Endothelial cell of umbilical vein (primary cell): ENCODE results near the gene SPAG9.

Experiments used
- FOS ChIP-seq: IDR thresholded peaks from 2 replicates; pipeline ENCODE4 v1.6.1; 2011; ENCODE audit warnings: mild to moderate bottlenecking, low read length, moderate library complexity, borderline replicate concordance; ENCODE audit not compliant: insufficient read depth
- MYC ChIP-seq: IDR thresholded peaks from one replicate; pipeline ENCODE4 v1.6.1; 2011; ENCODE audit warnings: mild to moderate bottlenecking, low read depth, low read length
- POLR2AphosphoS5 ChIP-seq: IDR thresholded peaks from 2 replicates; pipeline ENCODE4 v1.6.1; 2012; ENCODE audit warnings: low read depth, mild to moderate bottlenecking, control low read depth, low read length, moderate library complexity; ENCODE audit not compliant: insufficient read depth
- TF ChIP-seq, protein P1 (sequence below), 2 donors: IDR thresholded peaks; 1 replicate in 1 of 2; 2 replicates in 1 of 2; pipeline ENCODE4 v1.5.1; 2011; ENCODE audit warnings: low read length in 2 of 2, mild to moderate bottlenecking in 2 of 2, moderate library complexity in 2 of 2, control low read depth in 1 of 2, inconsistent platforms in 1 of 2, low read depth in 1 of 2; ENCODE audit not compliant: insufficient read depth in 1 of 2; ENCODE audit errors: extremely low read depth in 1 of 2

GRCh38 chr17:51018541-51018940, 102.1 kb downstream of the SPAG9 start:
- TF ChIP-seq, protein P1, sequence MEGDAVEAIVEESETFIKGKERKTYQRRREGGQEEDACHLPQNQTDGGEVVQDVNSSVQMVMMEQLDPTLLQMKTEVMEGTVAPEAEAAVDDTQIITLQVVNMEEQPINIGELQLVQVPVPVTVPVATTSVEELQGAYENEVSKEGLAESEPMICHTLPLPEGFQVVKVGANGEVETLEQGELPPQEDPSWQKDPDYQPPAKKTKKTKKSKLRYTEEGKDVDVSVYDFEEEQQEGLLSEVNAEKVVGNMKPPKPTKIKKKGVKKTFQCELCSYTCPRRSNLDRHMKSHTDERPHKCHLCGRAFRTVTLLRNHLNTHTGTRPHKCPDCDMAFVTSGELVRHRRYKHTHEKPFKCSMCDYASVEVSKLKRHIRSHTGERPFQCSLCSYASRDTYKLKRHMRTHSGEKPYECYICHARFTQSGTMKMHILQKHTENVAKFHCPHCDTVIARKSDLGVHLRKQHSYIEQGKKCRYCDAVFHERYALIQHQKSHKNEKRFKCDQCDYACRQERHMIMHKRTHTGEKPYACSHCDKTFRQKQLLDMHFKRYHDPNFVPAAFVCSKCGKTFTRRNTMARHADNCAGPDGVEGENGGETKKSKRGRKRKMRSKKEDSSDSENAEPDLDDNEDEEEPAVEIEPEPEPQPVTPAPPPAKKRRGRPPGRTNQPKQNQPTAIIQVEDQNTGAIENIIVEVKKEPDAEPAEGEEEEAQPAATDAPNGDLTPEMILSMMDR (IDR thresholded peaks at IDR 0.05; ENCODE audit: extremely low read depth in 1 of 2, insufficient read depth in 1 of 2, low read depth in 1 of 2, low read length in 2 of 2), result no peak
- TF ChIP-seq POLR2AphosphoS5, result no peak
- TF ChIP-seq MYC, result no peak
- TF ChIP-seq FOS, result no peak
